ENCODE measurements around the gene EIF1AY.
A peak's percentile ranks its signal among the peaks of the same experiment; 100 is the strongest.
"Not testable (repeated sequence)": the region's sequence is repeated elsewhere in the genome, so short reads cannot be mapped to it uniquely, and the experiment has no call there.

The EIF1AY gene

GRCh38 chrY:20575531-20576121, at the start of gene EIF1AY:
TSS of gene EIF1AY (plus strand) at chrY:20575776. CDS start at chrY:20575872, 96 bp downstream.
- DNase-seq, result peak; percentile 80

GRCh38 chrY:20528435-20528834, 47.1 kb upstream of the EIF1AY start:
- no peak for DNase-seq

GRCh38 chrY:20538186-20538585, 37.4 kb upstream of the EIF1AY start:
- DNase-seq, result no peak

GRCh38 chrY:20538933-20539332, 36.6 kb upstream of the EIF1AY start:
- DNase-seq, result no peak

GRCh38 chrY:20544451-20544960, 31.1 kb upstream of the EIF1AY start:
- no peak for DNase-seq

GRCh38 chrY:20546071-20546470, 29.5 kb upstream of the EIF1AY start:
- DNase-seq, result no peak

GRCh38 chrY:20549289-20549688, 26.3 kb upstream of the EIF1AY start:
- DNase-seq, result no peak

- no peak for DNase-seq
Measured at GRCh38 chrY:20551840-20552239, 23.7 kb upstream of the EIF1AY start.

- DNase-seq, result not testable (repeated sequence)
Measured at GRCh38 chrY:20552764-20553323, 22.7 kb upstream of the EIF1AY start.

- DNase-seq, result no peak
Measured at GRCh38 chrY:20555820-20556219, 19.8 kb upstream of the EIF1AY start.

- DNase-seq, result no peak
Measured at GRCh38 chrY:20558677-20559076, 16.9 kb upstream of the EIF1AY start.

- no peak for DNase-seq
Measured at GRCh38 chrY:20559873-20560512, 15.6 kb upstream of the EIF1AY start.

- no peak for DNase-seq
Measured at GRCh38 chrY:20571306-20571705, 4.3 kb upstream of the EIF1AY start.

- no peak for DNase-seq
Measured at GRCh38 chrY:20576506-20576905, 930 bp downstream of the EIF1AY start.

GRCh38 chrY:20578206-20578605, 2.6 kb downstream of the EIF1AY start:
- no peak for DNase-seq

- no peak for DNase-seq
Measured at GRCh38 chrY:20581687-20582086, 6.1 kb downstream of the EIF1AY start.

- no peak for DNase-seq
Measured at GRCh38 chrY:20586161-20586560, 10.6 kb downstream of the EIF1AY start.
